ENCODE results near the gene MORC4. TPM values are rescaled to one million over a fixed set of nuclear protein-coding genes. Genes with fewer than 3 reads are reported as not detected.
A peak's percentile ranks its signal among the peaks of the same experiment; 100 is the strongest.

MORC4 gene
- total RNA-seq, 2 donors from 2014 or later: 5.7 to 7.8 TPM

DNA sequence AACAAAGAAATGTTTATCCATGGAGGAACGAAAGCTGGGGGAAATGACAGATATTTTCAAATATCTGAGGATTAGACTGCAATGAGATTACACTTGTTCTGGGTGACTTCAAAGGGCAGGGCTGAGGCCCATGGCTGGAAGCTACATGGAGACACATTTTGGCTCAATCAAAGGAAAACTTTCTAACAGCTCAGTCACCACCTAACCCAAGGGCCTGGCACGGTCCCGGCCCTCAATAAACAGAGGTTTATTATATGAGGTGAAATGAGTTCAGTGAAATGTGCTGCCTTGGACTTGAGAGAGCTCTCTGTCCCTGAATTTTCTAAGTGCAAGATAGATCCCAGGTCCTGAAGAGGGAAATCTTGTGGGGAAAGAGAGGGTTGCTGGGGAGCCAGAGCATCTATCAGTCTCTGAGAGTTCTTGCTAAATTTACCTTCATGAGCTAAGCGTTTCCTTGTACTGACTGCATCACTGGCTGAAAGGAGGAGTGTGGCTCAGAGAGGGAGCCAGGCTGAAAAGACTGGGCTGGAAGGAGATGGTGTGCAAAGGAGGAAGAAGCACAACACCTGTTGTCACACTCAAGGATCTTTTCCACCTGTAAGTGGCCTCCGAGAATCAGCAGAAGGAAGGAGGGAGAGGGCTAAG is 94.8 kb downstream of the MORC4 start:
- H3K36me3 Mint-ChIP-seq (ENCODE audit: low read depth): no peaks in the 10 kb centered on the region
- no peak overlapping the region for H3K27ac Mint-ChIP-seq
- H3K27me3 Mint-ChIP-seq: no peaks in the 10 kb centered on the region
- ATAC-seq (replicated peaks): no peak
- no peak overlapping the region for H3K4me3 Mint-ChIP-seq
- H3K9me3 Mint-ChIP-seq: no peaks in the 10 kb centered on the region
- H3K4me1 Mint-ChIP-seq: no peaks in the 10 kb centered on the region

DNA sequence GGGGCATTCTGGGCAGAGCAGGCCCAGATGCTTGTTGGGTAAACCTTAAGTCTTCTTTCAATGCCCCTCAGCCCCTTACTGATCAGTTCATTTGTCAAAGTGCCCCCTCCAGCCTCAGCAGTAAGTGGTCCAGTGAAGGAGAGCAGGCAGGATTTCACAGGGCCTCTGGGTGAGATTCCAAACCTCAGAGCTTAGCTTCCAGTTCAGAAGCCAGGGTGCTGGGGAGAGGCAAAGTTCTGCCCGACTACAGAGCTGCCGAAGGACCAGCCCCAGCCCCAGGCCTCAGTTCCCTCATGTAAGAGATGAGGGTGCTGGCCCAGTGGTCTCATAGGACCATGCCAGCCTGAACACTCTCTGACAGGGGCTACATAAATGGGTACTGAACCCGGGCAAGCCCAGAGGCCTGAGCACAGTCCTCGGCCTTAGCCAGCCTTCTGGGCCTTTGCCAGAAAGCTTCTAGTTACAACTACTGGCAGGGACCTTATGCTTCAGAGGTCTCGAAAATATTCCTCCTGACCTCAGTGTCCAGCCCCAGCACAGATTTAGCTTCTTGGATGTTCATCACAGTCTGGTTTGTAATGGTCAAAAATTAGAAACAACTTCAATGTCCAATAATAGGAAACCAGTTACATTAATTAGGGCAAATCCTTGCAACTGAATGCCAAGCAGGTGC is 96.0 kb downstream of the MORC4 start:
- no peaks in the 10 kb centered on the region for H3K4me1 Mint-ChIP-seq
- no peak overlapping the region for H3K27ac Mint-ChIP-seq
- ATAC-seq (replicated peaks): no peak
- no peaks in the 10 kb centered on the region for H3K9me3 Mint-ChIP-seq
- no peak overlapping the region for H3K4me3 Mint-ChIP-seq
- H3K36me3 Mint-ChIP-seq (ENCODE audit: low read depth): no peaks in the 10 kb centered on the region
- H3K27me3 Mint-ChIP-seq: no peaks in the 10 kb centered on the region

DNA sequence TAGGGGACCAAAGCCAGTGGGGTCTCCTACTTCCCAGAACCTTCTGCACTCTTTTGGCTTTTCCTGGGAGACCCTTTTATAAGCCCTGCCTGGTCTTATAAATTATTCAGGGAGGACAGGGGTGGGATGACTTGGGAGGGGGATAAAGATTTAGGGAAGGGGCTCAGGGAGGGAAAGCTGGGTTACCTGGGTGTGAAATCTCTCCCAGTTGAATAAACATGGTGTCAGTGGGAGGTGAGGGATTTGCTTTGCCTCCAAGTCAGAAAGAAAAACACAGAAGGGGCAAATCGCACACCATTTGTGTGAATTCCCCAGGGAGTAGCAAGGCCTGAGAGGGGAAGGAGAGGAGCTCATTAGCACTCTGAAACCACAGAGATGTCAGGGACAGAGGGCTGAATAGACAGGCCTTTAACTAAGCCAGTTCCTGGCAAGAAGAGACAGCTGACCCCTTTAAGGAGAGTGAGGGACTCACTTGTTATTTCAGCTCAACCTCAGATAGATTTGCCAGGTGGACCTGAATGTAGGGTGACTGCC is 96.7 kb downstream of the MORC4 start, which contains the start of gene RIPPLY1:
RIPPLY1 (minus strand) TSS at position 51 of the 534 bp plus-strand sequence. CDS start 54 bp downstream, outside the sequence.
- no peak within 1 kb of the TSS for H3K4me3 Mint-ChIP-seq
- H3K9me3 Mint-ChIP-seq: no peaks in the 10 kb centered on the region
- H3K27ac Mint-ChIP-seq: no peak within 1 kb of the TSS
- no peaks in the 10 kb centered on the region for H3K4me1 Mint-ChIP-seq
- H3K27me3 Mint-ChIP-seq: no peaks in the 10 kb centered on the region
- ATAC-seq (replicated peaks): no peak
- H3K36me3 Mint-ChIP-seq (ENCODE audit: low read depth): no peaks in the 10 kb centered on the region

DNA sequence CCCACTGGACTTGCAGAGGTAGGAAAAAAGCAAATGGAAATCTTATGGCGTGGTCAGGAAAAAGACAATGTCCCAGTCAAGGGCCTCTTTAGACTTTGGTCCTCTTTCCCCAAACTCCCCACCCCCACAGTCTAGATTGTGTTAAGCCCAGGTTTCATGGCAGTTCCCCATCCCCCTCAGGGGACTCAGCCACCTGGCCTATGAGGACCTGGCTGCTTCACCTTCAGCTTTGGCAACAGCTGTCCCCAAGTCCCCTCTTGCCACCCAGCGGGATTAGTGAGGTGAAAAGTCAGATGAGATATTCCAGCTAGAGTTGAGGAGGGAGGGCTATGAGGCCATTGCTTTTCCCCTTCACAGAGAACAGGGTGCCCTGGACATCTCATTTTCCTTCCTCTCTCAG is 97.3 kb downstream of the MORC4 start:
- H3K36me3 Mint-ChIP-seq (ENCODE audit: low read depth): no peaks in the 10 kb centered on the region
- H3K4me3 Mint-ChIP-seq: no peak overlapping the region
- H3K9me3 Mint-ChIP-seq: no peaks in the 10 kb centered on the region
- no peaks in the 10 kb centered on the region for H3K4me1 Mint-ChIP-seq
- ATAC-seq (replicated peaks): no peak
- H3K27me3 Mint-ChIP-seq: no peaks in the 10 kb centered on the region
- no peak overlapping the region for H3K27ac Mint-ChIP-seq

DNA sequence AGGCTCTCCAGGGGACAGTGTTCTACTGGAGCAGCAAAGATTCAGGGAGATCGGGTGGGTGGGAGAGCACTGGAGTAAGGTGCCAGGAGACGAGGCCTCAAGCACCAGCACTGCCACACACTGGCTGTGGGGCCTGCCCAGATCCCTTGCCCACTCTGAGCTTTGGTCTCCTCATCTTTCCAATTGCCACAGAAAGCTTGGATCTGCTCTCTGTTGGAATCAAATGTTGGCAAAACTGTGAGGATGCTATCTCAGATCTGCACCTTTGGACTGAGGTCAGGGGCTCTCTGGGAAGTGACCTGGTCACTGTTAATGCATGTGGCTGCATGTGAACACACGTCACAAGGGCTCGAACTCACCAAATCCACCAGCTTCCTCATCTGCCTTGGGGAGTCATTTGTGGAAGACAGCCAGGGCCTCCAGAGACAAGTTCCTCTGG is 98.2 kb downstream of the MORC4 start:
- Mint-ChIP-seq H3K27ac (no peak overlapping the region), H3K4me3 (no peak overlapping the region), H3K9me3 (no peaks in the 10 kb centered on the region), H3K36me3 (ENCODE audit: low read depth) (no peaks in the 10 kb centered on the region), H3K4me1 (no peaks in the 10 kb centered on the region), H3K27me3 (no peaks in the 10 kb centered on the region)
- ATAC-seq (replicated peaks): no peak

DNA sequence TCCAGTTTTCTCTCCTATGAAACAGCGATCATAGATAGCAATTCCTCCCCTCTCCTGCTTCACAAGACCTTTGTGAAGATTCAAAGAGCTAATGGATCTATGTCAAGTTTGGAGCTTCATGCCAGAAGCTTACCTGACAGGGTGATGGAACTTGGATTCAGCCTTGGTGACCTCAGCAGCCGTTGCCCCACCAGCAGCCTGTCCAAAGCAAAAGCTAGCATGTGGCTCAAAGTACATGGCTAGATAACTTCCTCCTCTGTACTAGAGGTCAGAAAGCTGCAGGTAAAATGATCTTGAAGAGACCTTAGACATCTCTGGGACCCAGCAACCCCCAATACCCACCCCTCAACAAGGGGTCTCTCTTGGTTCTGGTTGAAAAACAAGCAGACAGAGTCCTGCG is 98.7 kb downstream of the MORC4 start:
- no peak overlapping the region for H3K4me3 Mint-ChIP-seq
- H3K36me3 Mint-ChIP-seq (ENCODE audit: low read depth): no peaks in the 10 kb centered on the region
- no peaks in the 10 kb centered on the region for H3K4me1 Mint-ChIP-seq
- no peaks in the 10 kb centered on the region for H3K9me3 Mint-ChIP-seq
- H3K27ac Mint-ChIP-seq: no peak overlapping the region
- H3K27me3 Mint-ChIP-seq: no peaks in the 10 kb centered on the region
- ATAC-seq (replicated peaks): no peak

DNA sequence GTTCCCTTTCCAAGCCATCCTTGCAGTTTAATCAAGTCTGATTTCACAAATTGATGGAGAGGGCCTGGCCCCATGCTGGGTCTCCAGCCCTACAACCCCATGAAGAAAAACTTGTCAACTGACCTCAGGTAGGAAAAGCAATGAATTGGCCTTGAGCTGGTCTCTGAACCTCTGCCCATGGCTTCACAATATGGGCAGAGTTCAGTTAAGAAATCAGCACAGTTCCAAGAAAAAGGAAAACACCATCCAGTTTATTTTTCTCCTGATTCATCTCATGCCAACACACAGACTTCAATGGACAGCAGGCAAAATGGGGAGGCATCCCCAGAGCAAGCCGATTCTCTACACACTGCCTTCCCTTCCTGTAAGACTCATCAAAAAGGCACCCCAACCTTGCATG is 100.2 kb downstream of the MORC4 start:
- no peaks in the 10 kb centered on the region for H3K27me3 Mint-ChIP-seq
- no peaks in the 10 kb centered on the region for H3K36me3 Mint-ChIP-seq (ENCODE audit: low read depth)
- no peak overlapping the region for H3K4me3 Mint-ChIP-seq
- H3K4me1 Mint-ChIP-seq: no peaks in the 10 kb centered on the region
- no peak for ATAC-seq (replicated peaks)
- no peaks in the 10 kb centered on the region for H3K9me3 Mint-ChIP-seq
- no peak overlapping the region for H3K27ac Mint-ChIP-seq

DNA sequence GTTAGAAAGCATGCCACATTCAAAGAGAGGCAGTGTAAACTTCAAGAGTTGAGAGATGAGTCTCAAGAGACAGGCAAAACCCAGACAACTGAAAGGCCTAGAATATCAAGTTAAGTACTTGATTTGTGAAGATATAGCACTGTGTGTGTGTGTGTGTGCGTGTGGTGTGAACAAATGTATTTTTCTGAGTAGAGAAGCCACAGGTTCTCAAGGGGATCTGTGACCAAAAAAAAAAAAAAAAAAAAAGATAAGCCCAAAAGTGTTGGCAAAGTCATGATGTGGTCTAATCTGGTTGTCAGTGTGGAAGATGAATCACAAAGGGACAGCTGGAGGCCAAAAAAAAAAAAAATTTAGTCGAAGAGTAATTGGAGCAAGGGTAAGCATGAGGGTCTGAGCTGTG is 100.7 kb downstream of the MORC4 start:
- no peak overlapping the region for H3K4me3 Mint-ChIP-seq
- no peaks in the 10 kb centered on the region for H3K9me3 Mint-ChIP-seq

DNA sequence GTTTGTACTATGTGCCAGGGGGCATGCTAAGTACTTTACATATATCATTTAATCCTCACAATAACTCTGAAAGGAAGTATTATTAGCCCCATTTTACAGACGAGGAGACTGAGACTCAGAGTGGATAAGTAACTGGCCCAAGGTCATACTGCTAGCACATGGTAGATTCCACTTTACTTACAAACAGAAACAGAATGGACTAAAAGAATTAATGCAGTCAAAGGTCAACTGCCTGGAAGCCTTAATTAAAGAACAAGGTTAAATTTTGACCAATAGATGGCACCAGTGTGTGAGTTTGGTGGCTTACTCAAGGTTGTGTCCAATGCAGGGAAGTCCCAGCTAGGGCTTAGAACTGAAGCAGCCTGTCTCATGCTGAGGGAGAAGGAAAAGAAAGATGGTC is 101.5 kb downstream of the MORC4 start:
- Mint-ChIP-seq H3K27me3 (no peaks in the 10 kb centered on the region), H3K4me3 (no peak overlapping the region), H3K27ac (no peak overlapping the region), H3K4me1 (no peaks in the 10 kb centered on the region), H3K36me3 (ENCODE audit: low read depth) (no peaks in the 10 kb centered on the region), H3K9me3 (no peaks in the 10 kb centered on the region)
- peak; percentile 68 for ATAC-seq (replicated peaks)

More for the DNA sequence above, 100.7 kb downstream of the MORC4 start:
- no peak for ATAC-seq (replicated peaks)
- Mint-ChIP-seq H3K36me3 (ENCODE audit: low read depth) (no peaks in the 10 kb centered on the region), H3K27me3 (no peaks in the 10 kb centered on the region), H3K27ac (no peak overlapping the region), H3K4me1 (no peaks in the 10 kb centered on the region)

DNA sequence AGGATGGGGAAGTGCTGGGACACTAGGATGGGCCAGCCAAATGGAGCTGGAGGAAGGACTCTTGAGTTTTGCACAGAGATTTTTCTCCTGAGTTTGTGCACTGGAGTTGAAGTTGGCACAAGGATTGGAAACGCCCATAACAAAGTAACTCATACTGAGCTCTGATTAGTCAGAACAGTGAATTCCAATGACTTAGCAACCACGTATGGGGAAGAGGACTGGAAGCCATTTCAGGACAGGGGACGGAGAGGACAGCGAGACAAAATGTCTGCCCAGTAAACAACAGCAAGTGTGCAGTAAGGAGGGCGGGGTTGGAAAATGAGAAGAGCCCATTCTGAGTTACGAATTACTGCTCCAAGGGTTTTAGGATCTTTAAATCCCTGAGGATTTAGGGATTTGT is 102.8 kb downstream of the MORC4 start:
- H3K9me3 Mint-ChIP-seq: no peaks in the 10 kb centered on the region
- H3K27ac Mint-ChIP-seq: no peak overlapping the region
- H3K4me1 Mint-ChIP-seq: no peaks in the 10 kb centered on the region
- no peak for ATAC-seq (replicated peaks)
- H3K27me3 Mint-ChIP-seq: no peaks in the 10 kb centered on the region
- no peaks in the 10 kb centered on the region for H3K36me3 Mint-ChIP-seq (ENCODE audit: low read depth)
- H3K4me3 Mint-ChIP-seq: no peak overlapping the region

DNA sequence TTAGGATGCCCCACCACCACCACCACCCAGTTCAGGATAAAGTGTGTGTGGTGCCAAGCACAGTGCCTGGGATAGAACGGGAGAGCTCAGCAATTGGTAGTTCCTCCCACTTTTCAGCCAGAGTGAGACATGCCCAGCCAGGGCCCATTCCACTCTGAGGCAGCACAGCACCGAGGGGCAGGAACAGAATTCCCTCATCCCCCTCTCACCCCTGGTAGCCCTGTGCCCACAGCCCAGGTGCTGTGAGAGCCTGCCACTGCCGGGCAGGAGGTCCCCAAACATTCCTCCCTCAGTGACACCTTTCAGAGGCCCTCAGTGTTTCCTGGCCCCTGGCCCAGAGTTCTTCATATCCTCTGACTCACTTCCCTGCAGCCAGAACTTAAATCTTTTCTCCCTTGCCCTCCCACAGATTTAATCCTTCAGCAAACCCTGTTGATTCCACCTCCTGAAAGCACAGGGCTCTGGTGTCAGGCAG is 105.0 kb downstream of the MORC4 start:
- H3K36me3 Mint-ChIP-seq (ENCODE audit: low read depth): no peaks in the 10 kb centered on the region
- no peak overlapping the region for H3K4me3 Mint-ChIP-seq
- no peaks in the 10 kb centered on the region for H3K27me3 Mint-ChIP-seq
- no peaks in the 10 kb centered on the region for H3K4me1 Mint-ChIP-seq
- no peaks in the 10 kb centered on the region for H3K9me3 Mint-ChIP-seq
- H3K27ac Mint-ChIP-seq: no peak overlapping the region
- ATAC-seq (replicated peaks): no peak

DNA sequence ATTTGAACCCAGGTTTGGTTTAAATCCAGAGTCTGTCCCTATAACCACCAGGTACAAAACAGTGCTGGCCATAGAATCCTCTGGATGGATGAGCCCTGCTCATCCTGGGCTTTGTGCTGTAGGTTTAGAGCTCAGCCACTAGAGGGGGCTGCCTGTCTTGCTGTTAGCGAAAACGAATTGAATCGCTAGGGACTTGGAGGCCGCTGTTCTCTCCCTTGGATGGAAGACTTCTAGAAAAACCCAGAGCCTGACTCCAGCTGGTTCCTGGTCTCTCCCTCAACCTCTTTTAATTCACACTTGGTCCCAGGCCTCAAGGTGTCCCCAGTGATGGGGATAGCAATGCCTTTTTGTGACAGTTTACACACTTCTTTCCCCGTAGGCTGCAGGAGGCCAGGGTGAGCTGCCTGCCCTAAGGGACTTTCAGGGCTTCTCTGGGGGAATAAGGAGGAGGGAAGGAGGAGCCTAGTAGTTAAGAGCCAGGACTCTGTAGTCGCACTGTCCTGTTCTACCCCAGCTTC is 105.6 kb downstream of the MORC4 start:
- Mint-ChIP-seq H3K27me3 (no peaks in the 10 kb centered on the region), H3K9me3 (no peaks in the 10 kb centered on the region), H3K4me1 (no peaks in the 10 kb centered on the region), H3K36me3 (ENCODE audit: low read depth) (no peaks in the 10 kb centered on the region), H3K4me3 (no peak overlapping the region), H3K27ac (no peak overlapping the region)
- ATAC-seq (replicated peaks): peak; percentile 34

DNA sequence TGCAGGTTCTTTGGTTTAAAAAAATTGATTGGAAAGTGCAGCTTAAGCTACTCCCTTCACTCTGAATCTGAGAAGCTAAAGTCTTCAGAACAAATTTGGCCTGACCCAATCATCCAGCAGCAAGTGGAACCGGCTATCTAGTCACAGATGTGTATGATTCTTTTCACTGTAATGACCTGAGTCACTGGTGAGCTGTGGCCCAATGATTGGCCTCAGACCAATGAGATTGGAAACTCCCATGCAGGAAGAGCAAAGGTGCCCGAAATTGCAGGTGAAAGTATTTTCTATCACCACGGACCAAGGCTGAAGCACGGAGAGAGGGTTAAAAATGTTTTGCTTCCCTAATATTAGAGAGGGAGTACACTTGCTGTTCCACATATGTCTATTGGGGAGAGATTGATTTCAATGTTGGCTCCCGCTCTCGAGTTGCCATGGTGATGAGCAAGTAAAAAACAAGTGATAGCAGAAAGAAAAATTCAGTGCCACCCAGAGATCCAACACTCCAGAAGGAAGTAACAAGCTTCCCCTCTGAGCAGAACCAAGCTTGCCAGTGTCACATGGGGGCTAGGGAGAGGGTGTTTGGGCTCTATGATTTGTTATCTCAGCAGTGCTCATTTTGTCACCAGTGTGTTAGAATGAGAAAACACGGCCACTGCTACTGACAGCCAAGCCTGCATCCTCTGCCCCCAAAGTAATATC is 108.1 kb downstream of the MORC4 start:
- H3K27me3 Mint-ChIP-seq: peaks cover 6% of the 10 kb centered on the region
- no peak overlapping the region for H3K27ac Mint-ChIP-seq
- no peaks in the 10 kb centered on the region for H3K9me3 Mint-ChIP-seq
- no peaks in the 10 kb centered on the region for H3K4me1 Mint-ChIP-seq
- ATAC-seq (replicated peaks): no peak
- H3K36me3 Mint-ChIP-seq (ENCODE audit: low read depth): no peaks in the 10 kb centered on the region
- no peak overlapping the region for H3K4me3 Mint-ChIP-seq
